Stimulated activated CD8-positive, alpha-beta memory T cell treated with anti-CD3 and anti-CD28 coated beads, Interleukin-7, amount 100 ng/mL, for 24 hours (primary cell): ENCODE results near the gene FLVCR2.
A peak's percentile ranks its signal among the peaks of the same experiment; 100 is the strongest.

Experiments used
- DNase-seq: peaks from one replicate; pipeline ENCODE4 v3.0.0-alpha.2; 2020; ENCODE audit warnings: low read depth

Gene FLVCR2

GRCh38 chr14:75554482-75554881 is 23.9 kb upstream of the FLVCR2 start:
- no peak for DNase-seq

- no peak for DNase-seq
Observed at GRCh38 chr14:75558440-75558839, 20.0 kb upstream of the FLVCR2 start.

DNA sequence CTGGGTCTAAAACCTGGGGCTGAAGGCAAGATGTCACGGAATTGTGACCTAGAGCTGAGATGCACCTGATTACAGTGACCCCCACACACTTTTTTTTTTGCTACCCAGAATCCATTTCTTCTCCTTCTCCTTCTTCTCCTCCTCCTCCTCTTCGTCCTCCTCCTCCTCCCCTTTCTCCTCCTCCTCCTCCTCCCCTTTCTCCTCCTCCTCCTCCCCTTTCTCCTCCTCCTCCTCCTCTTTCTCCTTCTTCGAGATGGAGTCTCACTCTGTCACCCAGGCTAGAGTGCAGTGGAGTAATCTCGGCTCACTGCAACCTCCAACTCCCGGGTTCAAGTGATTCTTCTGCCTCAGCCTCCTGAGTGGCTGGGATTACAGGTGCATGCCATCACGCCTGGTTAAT is 19.4 kb upstream of the FLVCR2 start:
- DNase-seq: no peak

- peak; percentile 32 for DNase-seq
Observed at GRCh38 chr14:75559451-75560222, 18.8 kb upstream of the FLVCR2 start.

DNA sequence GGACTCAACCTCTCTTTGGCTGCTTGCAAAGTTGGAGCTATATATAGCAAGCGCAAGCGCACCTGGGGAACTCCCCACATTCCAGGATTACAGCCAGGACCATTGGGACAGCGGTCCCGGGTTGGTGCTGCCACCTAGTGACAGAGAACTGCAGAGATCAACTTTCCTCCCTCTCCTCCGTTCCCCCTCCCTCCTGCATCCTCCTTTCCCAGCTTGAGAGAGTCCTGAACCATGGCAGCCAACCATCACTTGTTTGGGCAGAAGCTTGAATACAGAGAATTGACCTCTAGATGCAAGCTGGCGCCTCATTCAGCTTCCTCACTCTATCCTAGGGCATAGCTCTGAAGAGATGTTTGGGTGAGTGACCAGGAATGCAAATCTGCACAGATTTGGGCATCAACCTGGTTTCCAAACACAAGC is 17.4 kb upstream of the FLVCR2 start:
- DNase-seq: peak; percentile 18

- peak; percentile 40 for DNase-seq
Observed at GRCh38 chr14:75562089-75562488, 16.3 kb upstream of the FLVCR2 start.

DNA sequence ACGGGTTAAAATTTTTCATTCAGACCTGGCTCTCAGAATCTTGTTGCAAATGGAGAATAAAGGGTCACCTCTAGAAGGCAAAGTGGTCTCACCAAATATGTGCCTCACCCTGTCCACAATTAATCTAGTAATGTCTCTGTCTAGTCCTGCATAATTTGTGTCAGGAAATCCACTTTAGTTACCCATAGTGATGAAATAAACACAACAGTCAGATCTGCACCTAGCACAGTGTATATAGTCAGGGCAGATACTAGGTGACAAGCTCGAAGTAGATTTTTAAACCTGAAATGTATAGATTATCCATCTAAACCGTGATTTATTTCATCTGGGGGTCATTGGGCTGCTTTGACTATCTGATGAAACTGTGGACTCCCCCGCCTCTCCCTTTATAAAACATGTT is 15.9 kb upstream of the FLVCR2 start:
- no peak for DNase-seq

DNA sequence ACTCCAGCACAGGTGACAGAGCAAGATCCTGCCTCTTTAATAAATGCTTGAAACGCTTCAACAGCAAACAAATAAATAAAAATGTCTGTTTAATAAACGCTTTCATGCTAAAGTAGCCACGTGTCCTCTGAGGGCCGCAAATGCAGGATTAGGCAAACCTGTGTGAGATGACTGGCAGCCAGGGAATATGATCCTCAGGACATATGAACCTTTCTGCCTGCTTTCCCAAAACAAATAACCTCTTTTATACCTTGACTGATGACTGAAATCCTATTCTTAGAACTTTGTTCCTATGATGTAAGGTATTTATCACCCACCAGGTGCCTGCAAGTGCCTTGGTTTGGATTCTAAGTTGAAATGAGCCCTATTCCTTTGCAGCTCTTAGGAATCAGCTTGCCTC is 14.5 kb upstream of the FLVCR2 start:
- no peak for DNase-seq

- DNase-seq: no peak
Observed at GRCh38 chr14:75565056-75565455, 13.4 kb upstream of the FLVCR2 start.

- peak; percentile 57 for DNase-seq
Observed at GRCh38 chr14:75566321-75566720, 12.1 kb upstream of the FLVCR2 start.

- no peak for DNase-seq
Observed at GRCh38 chr14:75566752-75567151, 11.7 kb upstream of the FLVCR2 start.

- DNase-seq: no peak
Observed at GRCh38 chr14:75568140-75568539, 10.3 kb upstream of the FLVCR2 start.

DNA sequence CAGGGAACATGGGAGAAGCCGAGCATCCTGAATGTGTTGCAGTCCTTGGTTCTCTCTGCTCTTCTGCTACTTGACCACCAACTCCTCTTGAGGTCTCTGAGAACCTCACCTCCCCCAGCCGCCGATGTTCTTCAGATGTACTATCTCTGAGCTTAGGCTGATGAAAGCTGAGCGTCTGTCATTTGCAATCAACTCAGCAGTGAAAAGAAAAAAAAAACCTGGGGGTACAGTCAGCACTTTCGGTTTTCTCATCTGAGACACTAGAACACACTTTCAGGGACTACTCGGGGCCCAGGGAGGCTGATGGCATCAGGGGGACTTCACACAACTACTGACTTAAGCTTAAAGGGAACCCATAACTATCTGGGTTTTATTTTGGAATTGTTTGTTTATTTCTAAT is 9.6 kb upstream of the FLVCR2 start:
- DNase-seq: no peak

DNA sequence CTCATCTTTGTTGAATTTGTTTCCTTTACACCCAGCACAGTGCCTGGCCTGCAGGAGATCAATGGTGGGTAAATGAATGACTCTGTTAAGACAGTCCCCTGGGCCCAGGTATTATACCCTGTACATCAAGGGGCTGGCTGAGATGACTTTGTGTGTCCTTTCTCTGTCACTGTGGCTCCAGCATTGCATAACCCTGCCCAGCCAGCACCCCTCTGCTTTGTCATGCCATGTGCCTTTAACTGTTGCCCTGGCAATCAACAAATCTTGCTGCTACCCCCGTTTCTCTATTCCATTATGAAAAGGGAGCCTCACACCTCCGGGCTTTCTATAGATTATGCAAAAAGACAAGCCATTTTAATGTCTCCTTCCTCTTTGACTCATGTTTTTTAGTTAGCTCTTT is 7.6 kb upstream of the FLVCR2 start:
- DNase-seq: no peak

- no peak for DNase-seq
Observed at GRCh38 chr14:75572104-75572503, 6.3 kb upstream of the FLVCR2 start.

- DNase-seq: no peak
Observed at GRCh38 chr14:75577090-75577489, 1.3 kb upstream of the FLVCR2 start.

GRCh38 chr14:75577729-75578101 is 705 bp upstream of the FLVCR2 start:
- peak; percentile 56 for DNase-seq

DNA sequence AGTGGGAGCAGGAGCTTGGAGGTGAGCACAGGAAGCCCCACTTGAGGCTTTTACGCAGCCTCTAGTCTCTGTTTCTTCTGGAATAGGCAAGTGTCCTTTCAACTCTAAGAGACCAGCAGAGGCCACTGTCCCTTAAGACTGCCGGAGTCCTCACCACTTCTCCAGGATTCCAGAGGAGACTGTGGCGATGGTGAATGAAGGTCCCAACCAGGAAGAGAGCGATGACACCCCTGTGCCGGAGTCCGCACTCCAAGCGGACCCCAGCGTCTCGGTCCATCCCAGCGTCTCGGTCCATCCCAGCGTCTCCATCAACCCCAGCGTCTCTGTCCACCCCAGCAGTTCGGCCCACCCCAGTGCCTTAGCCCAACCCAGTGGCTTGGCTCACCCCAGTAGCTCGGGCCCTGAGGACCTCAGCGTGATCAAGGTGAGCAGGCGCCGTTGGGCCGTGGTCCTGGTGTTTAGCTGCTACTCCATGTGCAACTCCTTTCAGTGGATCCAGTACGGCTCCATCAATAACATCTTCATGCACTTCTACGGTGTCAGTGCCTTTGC is 442 bp downstream of the FLVCR2 start:
- DNase-seq: no peak

DNA sequence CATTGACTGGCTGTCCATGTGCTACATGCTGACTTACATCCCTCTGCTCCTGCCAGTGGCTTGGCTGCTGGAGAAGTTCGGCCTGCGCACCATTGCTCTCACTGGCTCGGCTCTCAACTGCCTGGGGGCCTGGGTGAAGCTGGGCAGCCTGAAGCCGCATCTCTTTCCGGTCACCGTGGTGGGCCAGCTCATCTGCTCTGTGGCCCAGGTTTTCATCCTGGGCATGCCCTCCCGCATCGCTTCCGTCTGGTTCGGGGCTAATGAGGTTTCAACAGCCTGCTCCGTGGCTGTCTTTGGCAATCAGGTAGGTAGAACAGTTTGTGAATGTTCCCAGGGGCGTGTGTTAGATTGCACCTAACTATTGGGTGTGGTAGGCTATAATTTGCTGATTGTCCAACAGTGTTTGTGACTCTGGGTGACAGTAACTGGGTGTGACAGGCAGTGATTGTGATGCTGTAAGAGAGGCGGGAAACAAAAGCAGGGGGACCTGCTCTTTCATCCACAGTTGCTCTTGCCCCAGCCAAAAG is 981 bp downstream of the FLVCR2 start:
- DNase-seq: no peak

DNA sequence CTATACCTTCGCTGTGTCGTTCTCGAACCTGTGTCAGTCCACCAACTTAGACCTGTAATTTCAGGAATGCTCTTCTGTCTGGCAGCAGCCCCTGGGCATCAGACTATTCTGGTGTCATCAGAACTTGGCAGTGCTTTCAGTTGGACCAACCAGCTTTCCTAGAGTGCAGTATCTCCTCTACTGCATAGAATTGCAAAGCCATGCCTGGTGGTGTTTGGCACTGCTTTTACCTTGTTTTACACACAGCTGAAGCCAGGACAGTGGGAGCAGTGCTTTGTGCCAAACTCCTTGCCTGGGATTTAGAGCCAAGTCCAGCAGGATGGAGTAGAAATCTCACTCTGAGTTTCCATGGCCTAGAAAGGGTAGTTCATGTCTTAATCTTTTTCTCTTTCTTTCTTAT is 1.5 kb downstream of the FLVCR2 start:
- DNase-seq: no peak

GRCh38 chr14:75587388-75587787 is 9.0 kb downstream of the FLVCR2 start:
- DNase-seq: no peak

GRCh38 chr14:75589931-75590330 is 11.5 kb downstream of the FLVCR2 start:
- DNase-seq: no peak

- DNase-seq: no peak
Observed at GRCh38 chr14:75591331-75591946, 13.0 kb downstream of the FLVCR2 start.
